NCI-H2029 treated with DMSO at 0.1 percent for 48 hours (cell line): ENCODE results near the gene ATP9A.
"Not testable (repeated sequence)": the region's sequence is repeated elsewhere in the genome, so short reads cannot be mapped to it uniquely, and the experiment has no call there.

Experiments
- DNase-seq: peaks from one replicate; lab custom pipeline; 2025; lab: John Stamatoyannopoulos, UW

ATP9A gene

GRCh38 chr20:51723026-51723425 is 45.2 kb downstream of the ATP9A start:
- not testable (repeated sequence) for DNase-seq

DNA sequence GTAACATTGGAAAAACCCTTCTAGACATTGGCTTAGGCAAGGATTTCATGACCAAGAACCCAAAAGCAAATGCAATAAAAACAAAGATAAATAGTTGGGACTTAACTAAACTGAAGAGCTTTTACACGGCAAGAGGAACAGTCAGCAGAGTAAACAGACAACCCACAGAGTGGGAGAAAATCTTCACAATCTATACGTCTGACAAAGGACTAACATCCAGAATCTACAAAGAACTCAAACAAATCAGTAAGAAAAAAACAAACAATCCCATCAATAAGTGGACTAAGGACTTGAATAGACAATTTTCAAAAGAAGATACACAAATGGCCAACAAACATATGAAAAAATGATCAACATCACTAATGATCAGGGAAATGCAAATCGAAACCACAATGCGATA is 45.9 kb downstream of the ATP9A start:
- not testable (repeated sequence) for DNase-seq

GRCh38 chr20:51720854-51721253 is 47.3 kb downstream of the ATP9A start:
- no peak for DNase-seq

- DNase-seq, result no peak
Observed at GRCh38 chr20:51720384-51720783, 47.8 kb downstream of the ATP9A start.

- DNase-seq, result no peak
Observed at GRCh38 chr20:51715856-51716185, 52.4 kb downstream of the ATP9A start.

- no peak for DNase-seq
Observed at GRCh38 chr20:51715163-51715855, 52.9 kb downstream of the ATP9A start.

GRCh38 chr20:51713213-51713598 is 55.0 kb downstream of the ATP9A start:
- no peak for DNase-seq

- DNase-seq, result no peak
Observed at GRCh38 chr20:51712501-51713212, 55.5 kb downstream of the ATP9A start.

DNA sequence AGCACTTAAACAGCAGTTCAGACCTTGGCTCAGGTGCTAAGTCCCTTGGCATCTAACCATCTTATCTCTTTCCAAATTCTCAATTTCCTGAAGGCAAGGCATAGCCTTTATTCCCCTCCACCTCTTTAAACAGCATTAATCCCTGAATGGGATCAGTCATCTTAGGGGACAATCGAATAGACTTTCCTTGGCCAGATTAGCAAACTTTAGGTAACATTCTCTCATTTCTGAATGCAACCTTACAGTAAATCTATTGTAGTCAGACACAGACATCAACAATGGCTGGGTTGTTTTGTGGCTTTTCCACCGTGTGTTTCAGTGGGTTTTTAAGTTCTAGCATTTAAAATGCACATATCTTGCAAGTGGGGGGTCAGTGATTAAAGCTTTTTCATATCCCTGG is 56.8 kb downstream of the ATP9A start:
- no peak for DNase-seq

- DNase-seq, result no peak
Observed at GRCh38 chr20:51710361-51710894, 57.8 kb downstream of the ATP9A start.

DNA sequence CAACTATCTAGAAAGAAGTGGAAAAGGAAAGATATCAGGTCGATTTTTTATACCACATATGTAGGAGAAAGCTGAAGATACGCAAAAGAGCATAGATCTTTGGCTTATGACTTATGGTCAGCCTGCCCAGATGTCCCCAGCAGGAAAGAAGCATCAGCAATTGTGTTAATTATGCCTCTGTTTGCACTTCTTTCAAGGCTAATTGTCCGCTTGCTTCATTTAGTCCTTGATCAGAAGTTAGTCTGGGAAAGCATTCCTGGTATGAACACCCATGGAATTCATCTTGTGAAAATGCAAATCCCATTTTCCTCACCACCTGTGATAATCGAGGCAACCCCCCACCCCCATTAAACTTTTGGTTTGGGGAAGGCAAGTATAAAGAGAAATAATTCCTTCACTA is 62.8 kb downstream of the ATP9A start:
- DNase-seq, result no peak

GRCh38 chr20:51703400-51704287 is 64.5 kb downstream of the ATP9A start:
- no peak for DNase-seq

DNA sequence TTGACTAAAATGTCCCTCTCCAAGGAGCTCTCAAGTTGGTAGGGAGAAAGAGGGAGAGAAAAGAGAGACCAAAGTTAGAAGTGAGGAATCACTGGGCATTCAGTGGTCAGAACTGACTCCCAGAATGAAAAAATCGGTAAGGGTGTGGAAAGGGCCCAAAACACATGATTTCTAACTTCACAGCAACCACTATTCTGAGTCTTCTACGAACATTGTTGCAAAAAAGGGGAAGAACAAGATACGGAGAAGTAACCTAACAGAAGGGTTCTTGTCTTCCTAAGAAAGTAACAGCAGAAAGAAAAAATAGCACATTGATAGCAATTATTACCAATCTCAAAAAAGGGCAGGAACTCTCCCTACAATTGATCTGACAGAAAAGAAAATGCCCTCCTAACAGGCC is 65.6 kb downstream of the ATP9A start:
- no peak for DNase-seq

GRCh38 chr20:51700809-51701285 is 67.3 kb downstream of the ATP9A start:
- peak; percentile 2 for DNase-seq

DNA sequence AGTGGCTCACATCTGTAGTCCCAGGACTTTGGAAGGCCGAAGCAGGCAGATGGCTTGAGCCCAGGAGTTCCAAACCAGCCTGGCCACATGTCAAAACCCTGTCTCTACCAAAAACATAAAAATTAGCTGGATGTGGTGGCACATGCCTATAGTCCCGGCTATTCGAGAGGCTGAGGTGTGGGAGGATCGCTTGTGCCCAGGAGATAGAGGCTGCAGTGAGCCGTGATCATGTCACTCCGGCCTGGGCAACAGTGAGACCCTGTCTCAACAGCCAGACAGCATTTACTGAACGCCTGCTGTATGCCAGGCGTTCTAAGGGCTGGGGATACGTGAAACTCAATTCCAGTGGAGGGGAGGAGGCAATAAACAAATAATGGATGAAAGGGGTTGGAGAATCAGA is 69.9 kb downstream of the ATP9A start:
- DNase-seq, result no peak

DNA sequence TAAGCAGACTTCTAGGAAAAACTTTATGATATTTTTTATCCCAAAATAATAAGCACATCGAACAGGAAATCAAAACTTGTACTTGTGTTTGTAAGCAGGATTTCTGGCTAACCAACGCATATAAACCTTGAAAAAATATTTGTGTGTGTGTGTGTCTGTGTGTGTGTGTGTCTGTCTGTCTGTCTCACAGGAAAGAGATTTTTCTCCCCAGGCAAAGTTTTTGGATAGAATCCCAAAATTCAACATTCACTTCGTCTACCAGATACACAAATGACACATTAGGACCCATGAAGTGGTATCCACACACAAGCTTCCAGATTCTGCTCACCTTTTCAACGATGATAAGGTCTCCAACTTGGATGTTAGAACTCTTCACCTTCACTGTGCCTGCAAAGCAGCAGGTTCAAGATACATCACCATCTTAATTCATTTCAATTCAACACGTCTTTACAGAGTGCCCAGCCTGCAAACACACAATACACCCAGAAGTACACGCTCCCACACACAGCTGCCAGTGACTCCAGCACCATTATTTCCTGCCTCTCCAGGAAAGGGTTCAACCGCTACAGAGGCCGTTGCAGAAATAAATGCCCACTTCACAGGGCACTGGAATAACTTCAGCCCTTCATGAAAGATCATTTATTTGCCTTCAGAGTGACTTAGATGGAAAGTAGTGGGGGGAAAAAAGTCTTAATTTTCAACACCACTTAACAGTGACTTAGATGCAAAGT is 70.9 kb downstream of the ATP9A start:
- DNase-seq, result peak; percentile 22

DNA sequence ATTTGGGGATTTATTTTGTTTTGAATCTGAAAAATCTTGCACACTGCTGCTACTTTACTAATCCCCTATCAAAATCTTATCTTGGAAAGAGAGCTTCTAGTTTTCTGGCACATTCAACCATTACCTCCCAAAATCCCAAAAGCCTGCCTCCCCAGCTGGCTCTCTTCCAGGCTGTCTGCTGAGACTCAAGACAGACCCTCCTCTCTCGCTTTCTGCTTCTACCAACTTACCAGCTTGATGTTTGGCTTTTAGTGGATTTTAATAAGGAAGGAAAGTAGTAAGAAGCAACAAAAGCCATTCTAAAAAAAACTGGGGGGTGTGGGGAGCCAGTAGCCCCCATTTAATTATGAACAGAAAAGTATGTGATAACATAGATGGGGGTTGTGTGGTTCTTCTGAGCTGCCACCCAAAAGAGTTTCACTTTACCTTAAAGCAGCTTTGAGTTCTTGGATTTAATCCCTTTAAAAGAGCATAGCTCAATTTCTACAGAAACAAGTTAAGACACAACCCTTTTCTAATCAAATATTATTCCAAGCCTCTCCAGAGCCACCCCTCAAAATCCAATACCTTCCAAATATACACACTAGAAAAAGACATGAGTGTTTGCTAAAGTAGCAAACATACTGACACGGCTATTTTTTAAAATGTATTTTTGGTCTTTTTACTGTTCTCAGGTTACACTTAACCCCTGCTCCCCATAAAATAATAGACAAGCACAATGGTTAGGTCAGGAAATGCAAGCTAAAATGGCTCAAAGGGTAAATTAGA is 71.7 kb downstream of the ATP9A start:
- peak; percentile 46 for DNase-seq

- DNase-seq, result no peak
Observed at GRCh38 chr20:51695574-51696303, 72.5 kb downstream of the ATP9A start.

GRCh38 chr20:51692806-51693400 is 75.3 kb downstream of the ATP9A start:
- DNase-seq, result no peak

DNA sequence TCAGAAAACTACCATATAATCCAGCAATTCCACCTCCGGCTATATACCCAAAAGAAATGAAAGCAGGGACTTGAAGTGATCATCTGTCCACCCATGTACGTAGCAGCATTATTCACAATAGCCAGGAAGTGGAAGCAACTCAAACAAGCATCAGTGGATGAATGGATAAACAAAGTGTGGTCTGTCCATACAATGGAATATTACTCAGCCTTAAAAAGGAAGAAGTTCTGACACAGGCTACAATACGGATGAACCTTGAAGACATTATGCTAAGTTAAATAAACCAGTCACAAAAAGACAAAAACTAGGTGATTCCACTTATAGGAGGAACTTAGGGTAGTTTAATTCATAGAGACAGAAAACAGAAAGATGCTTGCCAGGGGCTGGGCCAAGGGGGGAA is 76.5 kb downstream of the ATP9A start:
- DNase-seq, result no peak
